HCT116 (cell line): ENCODE results near the gene KRT81.

Experiments
- CTCF ChIP-seq, 3 experiments: fragments of 200-600 bp in 1 of 3; sonication (generic) in 1 of 3; IDR thresholded peaks in 2 of 3; conservative IDR thresholded peaks in 1 of 3; 2 replicates each; pipeline ENCODE4 v1.5.1; 2012 to 2017; ENCODE audit warnings: low read depth in 2 of 3, low read length in 2 of 3, antibody characterized with exemption in 1 of 3, borderline replicate concordance in 1 of 3, control low read depth in 1 of 3, mild to moderate bottlenecking in 1 of 3, mixed read lengths in 1 of 3, mixed run types in 1 of 3, moderate library complexity in 1 of 3; ENCODE audit not compliant: insufficient read depth in 1 of 3
- EGR1 ChIP-seq: IDR thresholded peaks from 2 replicates; pipeline ENCODE4 v1.6.1; 2012; ENCODE audit warnings: low read depth
- EZH2 ChIP-seq: fragments of 200-600 bp; sonication (generic); IDR thresholded peaks from 2 replicates; pipeline ENCODE4 v1.6.1; 2017; ENCODE audit warnings: antibody characterized with exemption, mixed run types
- EZH2phosphoT487 ChIP-seq: fragments of 200-600 bp; IDR thresholded peaks from 2 replicates; pipeline ENCODE4 v1.6.1; 2018; ENCODE audit warnings: antibody characterized with exemption, borderline replicate concordance
- FOSL1 ChIP-seq: IDR thresholded peaks from 2 replicates; pipeline ENCODE4 v1.6.1; 2012; ENCODE audit warnings: low read depth
- MAX ChIP-seq: IDR thresholded peaks from 2 replicates; pipeline ENCODE4 v1.6.1; 2012
- POLR2A ChIP-seq: IDR thresholded peaks from 2 replicates; pipeline ENCODE4 v1.7.0; 2011; ENCODE audit warnings: borderline replicate concordance; ENCODE audit not compliant: insufficient read depth, insufficient read length; ENCODE audit errors: extremely low read depth
- POLR2AphosphoS5 ChIP-seq: IDR thresholded peaks from 2 replicates; pipeline ENCODE4 v1.6.1; 2011; ENCODE audit warnings: mild to moderate bottlenecking, low read depth, low read length, moderate library complexity
- RAD21 ChIP-seq: IDR thresholded peaks from 2 replicates; pipeline ENCODE4 v1.6.1; 2012; ENCODE audit warnings: low read depth, mild to moderate bottlenecking
- REST ChIP-seq: IDR thresholded peaks from 2 replicates; pipeline ENCODE4 v1.6.1; 2012; ENCODE audit warnings: low read depth
- SIN3A ChIP-seq: IDR thresholded peaks from 2 replicates; pipeline ENCODE4 v1.6.1; 2012; ENCODE audit warnings: low read depth
- SP1 ChIP-seq: IDR thresholded peaks from 2 replicates; pipeline ENCODE4 v1.6.1; 2012; ENCODE audit warnings: low read depth
- TF ChIP-seq, protein P1 (sequence below): IDR thresholded peaks from 2 replicates; pipeline ENCODE4 v1.6.1; 2012

GRCh38 chr12:52295663-52296062 is 4.3 kb upstream of the KRT81 start:
- TF ChIP-seq CTCF (IDR thresholded peaks at IDR 0.05 in 2 of 3, conservative IDR thresholded peaks at IDR 0.05 in 1 of 3; ENCODE audit: borderline replicate concordance in 1 of 3, insufficient read depth in 1 of 3, low read depth in 2 of 3, low read length in 2 of 3) (no peak), EGR1 (no peak), MAX (no peak), POLR2A (no peak), POLR2AphosphoS5 (no peak), REST (no peak), SP1 (0 out of 2 replicates have a peak, but pooled peaks have one; percentile 10), SIN3A (no peak), EZH2 (no peak), RAD21 (no peak), EZH2phosphoT487 (no peak), FOSL1 (no peak)
- TF ChIP-seq, protein P1, sequence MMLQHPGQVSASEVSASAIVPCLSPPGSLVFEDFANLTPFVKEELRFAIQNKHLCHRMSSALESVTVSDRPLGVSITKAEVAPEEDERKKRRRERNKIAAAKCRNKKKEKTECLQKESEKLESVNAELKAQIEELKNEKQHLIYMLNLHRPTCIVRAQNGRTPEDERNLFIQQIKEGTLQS, result no peak
